ENCODE results near the gene SRRD.
"Not testable (repeated sequence)": the region's sequence is repeated elsewhere in the genome, so short reads cannot be mapped to it uniquely, and the experiment has no call there.

The SRRD gene

GRCh38 chr22:26522592-26522991, 38.9 kb downstream of the SRRD start:
- DNase-seq (ENCODE audit: low read depth in 2 of 2) = no peak

- no peak for DNase-seq (ENCODE audit: low read depth in 2 of 2)
Measured at GRCh38 chr22:26524870-26525269, 41.2 kb downstream of the SRRD start.

GRCh38 chr22:26525946-26526564, 42.4 kb downstream of the SRRD start:
- no peak for DNase-seq (ENCODE audit: low read depth in 2 of 2)

GRCh38 chr22:26527167-26527566, 43.5 kb downstream of the SRRD start:
- DNase-seq (ENCODE audit: low read depth in 2 of 2) = no peak

GRCh38 chr22:26527574-26528465, 44.1 kb downstream of the SRRD start:
- DNase-seq (ENCODE audit: low read depth in 2 of 2) = no peak

- not testable (repeated sequence) for DNase-seq (ENCODE audit: low read depth in 2 of 2)
Measured at GRCh38 chr22:26528518-26528917, 44.8 kb downstream of the SRRD start.

GRCh38 chr22:26529345-26529744, 45.7 kb downstream of the SRRD start:
- DNase-seq (ENCODE audit: low read depth in 2 of 2) = no peak

GRCh38 chr22:26534171-26534855, 50.6 kb downstream of the SRRD start:
- no peak for DNase-seq (ENCODE audit: low read depth in 2 of 2)

GRCh38 chr22:26534874-26535602, 51.4 kb downstream of the SRRD start:
- DNase-seq (ENCODE audit: low read depth in 2 of 2) = no peak

GRCh38 chr22:26535603-26535908, 51.9 kb downstream of the SRRD start:
- no peak for DNase-seq (ENCODE audit: low read depth in 2 of 2)

- DNase-seq (ENCODE audit: low read depth in 2 of 2) = no peak
Measured at GRCh38 chr22:26536056-26536761, 52.5 kb downstream of the SRRD start.

- DNase-seq (ENCODE audit: low read depth in 2 of 2) = no peak
Measured at GRCh38 chr22:26536762-26537134, 53.1 kb downstream of the SRRD start.

- DNase-seq (ENCODE audit: low read depth in 2 of 2) = no peak
Measured at GRCh38 chr22:26540119-26540518, 56.4 kb downstream of the SRRD start.

GRCh38 chr22:26541167-26541819, 57.6 kb downstream of the SRRD start:
- DNase-seq (ENCODE audit: low read depth in 2 of 2) = no peak

GRCh38 chr22:26542831-26543230, 59.2 kb downstream of the SRRD start:
- DNase-seq (ENCODE audit: low read depth in 2 of 2) = no peak

Measured in stimulated activated CD8-positive, alpha-beta memory T cell treated with anti-CD3 and anti-CD28 coated beads, Interleukin-2, amount 100 ng/mL, for 48 hours (primary cell).